OCI-LY3 (cell line): ENCODE results near the gene PCGF1.

ENCODE experiments used
- H2AFZ ChIP-seq: fragments of 200-600, 300-600 bp; shearing (Covaris generic); 2 replicates; pipeline ENCODE4 v1.6.0; 2014; ENCODE audit warnings: antibody characterized with exemption, low read depth, low read length
- H3K27ac ChIP-seq: fragments of 200-600, 300-600 bp; sonication (generic); 2 replicates; pipeline ENCODE4 v1.5.1; 2014; ENCODE audit warnings: mild to moderate bottlenecking, low read length, moderate library complexity, mixed read lengths
- H3K27me3 ChIP-seq: fragments of 200-600, 300-600 bp; sonication (generic); 2 replicates; pipeline ENCODE4 v1.6.1; 2014; ENCODE audit warnings: low read depth, low read length, mixed read lengths
- H3K36me3 ChIP-seq: fragments of 200-600, 300-600 bp; sonication (generic); replicated peaks from 2 replicates; pipeline ENCODE3; 2014; ENCODE audit warnings: low read depth, low read length, mixed read lengths
- H3K4me1 ChIP-seq: fragments of 300-600, 200-600 bp; sonication (generic); 2 replicates; pipeline ENCODE4 v1.6.1; 2014; ENCODE audit warnings: low read length, mixed read lengths
- H3K4me2 ChIP-seq: fragments of 200-600, 300-600 bp; sonication (generic); 2 replicates; pipeline ENCODE4 v1.6.1; 2014; ENCODE audit warnings: low read length, mixed read lengths
- H3K4me3 ChIP-seq: fragments of 300-600, 200-600 bp; sonication (generic); 2 replicates; pipeline ENCODE4 v1.5.1; 2014; ENCODE audit warnings: antibody characterized with exemption, mild to moderate bottlenecking, low read length, moderate library complexity
- H3K79me2 ChIP-seq: fragments of 300-600, 200-600 bp; shearing (Covaris generic); 2 replicates; pipeline ENCODE4 v1.6.1; 2014; ENCODE audit warnings: mild to moderate bottlenecking, low read length, mixed read lengths
- H3K9ac ChIP-seq: fragments of 300-600, 200-600 bp; shearing (Covaris generic); 2 replicates; pipeline ENCODE4 v1.6.0; 2014; ENCODE audit warnings: mild to moderate bottlenecking, low read length, moderate library complexity
- H3K9me3 ChIP-seq: fragments of 200-600, 300-600 bp; shearing (Covaris generic); 2 replicates; pipeline ENCODE4 v1.6.1; 2014; ENCODE audit warnings: low read length, mixed read lengths; ENCODE audit not compliant: insufficient read depth
- H4K20me1 ChIP-seq: fragments of 200-600, 300-600 bp; sonication (generic); 2 replicates; pipeline ENCODE4 v1.6.1; 2016; ENCODE audit warnings: low read length, mixed read lengths; ENCODE audit not compliant: insufficient read depth
- EZH2phosphoT487 ChIP-seq: fragments of 200-600 bp; shearing (Covaris generic); IDR thresholded peaks from 2 replicates; pipeline ENCODE4 v1.6.1; 2018; ENCODE audit warnings: antibody characterized with exemption, mixed run types, low read depth
- TF ChIP-seq, protein P1 (sequence below): fragments of 200-600, 300-600 bp; sonication (generic); IDR thresholded peaks from 2 replicates; pipeline ENCODE4 v1.5.1; 2014; ENCODE audit warnings: antibody characterized with exemption, low read length, low read depth

Gene PCGF1

DNA sequence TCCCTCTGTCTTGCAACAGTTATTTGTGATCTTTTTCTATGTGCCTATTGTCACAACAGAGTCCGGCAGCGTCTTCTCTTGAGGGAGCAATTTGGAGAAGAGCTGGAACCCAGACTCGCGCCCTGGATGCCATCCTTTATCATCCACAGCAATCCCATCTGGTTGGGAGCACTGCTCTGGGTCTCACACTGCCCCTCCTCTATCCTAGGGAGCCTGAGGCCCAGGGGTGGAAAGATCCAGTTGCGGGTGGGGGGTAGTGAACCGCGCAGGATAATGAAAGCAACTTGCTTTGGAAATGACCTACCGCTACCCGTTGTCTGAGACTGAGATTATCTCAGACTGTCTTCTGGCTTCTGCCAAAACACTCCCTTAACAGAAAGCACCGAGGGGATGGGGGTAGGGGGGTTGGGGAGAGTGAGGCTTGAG is 48.5 kb downstream of the PCGF1 start:
- Histone ChIP-seq H3K36me3 (peaks cover 24% of the 10 kb centered on the region), H3K79me2 (peaks cover 25% of the 10 kb centered on the region), H3K27ac (no peak overlapping the region), H2AFZ (no peak overlapping the region), H4K20me1 (no peaks in the 10 kb centered on the region), H3K4me1 (peaks cover 25% of the 10 kb centered on the region), H3K27me3 (no peaks in the 10 kb centered on the region), H3K9ac (peak overlapping the region; percentile 73), H3K9me3 (no peaks in the 10 kb centered on the region), H3K4me2 (peak overlapping the region; percentile 93), H3K4me3 (peak overlapping the region; percentile 84)
- no peak for TF ChIP-seq EZH2phosphoT487
- TF ChIP-seq, protein P1, sequence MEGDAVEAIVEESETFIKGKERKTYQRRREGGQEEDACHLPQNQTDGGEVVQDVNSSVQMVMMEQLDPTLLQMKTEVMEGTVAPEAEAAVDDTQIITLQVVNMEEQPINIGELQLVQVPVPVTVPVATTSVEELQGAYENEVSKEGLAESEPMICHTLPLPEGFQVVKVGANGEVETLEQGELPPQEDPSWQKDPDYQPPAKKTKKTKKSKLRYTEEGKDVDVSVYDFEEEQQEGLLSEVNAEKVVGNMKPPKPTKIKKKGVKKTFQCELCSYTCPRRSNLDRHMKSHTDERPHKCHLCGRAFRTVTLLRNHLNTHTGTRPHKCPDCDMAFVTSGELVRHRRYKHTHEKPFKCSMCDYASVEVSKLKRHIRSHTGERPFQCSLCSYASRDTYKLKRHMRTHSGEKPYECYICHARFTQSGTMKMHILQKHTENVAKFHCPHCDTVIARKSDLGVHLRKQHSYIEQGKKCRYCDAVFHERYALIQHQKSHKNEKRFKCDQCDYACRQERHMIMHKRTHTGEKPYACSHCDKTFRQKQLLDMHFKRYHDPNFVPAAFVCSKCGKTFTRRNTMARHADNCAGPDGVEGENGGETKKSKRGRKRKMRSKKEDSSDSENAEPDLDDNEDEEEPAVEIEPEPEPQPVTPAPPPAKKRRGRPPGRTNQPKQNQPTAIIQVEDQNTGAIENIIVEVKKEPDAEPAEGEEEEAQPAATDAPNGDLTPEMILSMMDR, result no peak

DNA sequence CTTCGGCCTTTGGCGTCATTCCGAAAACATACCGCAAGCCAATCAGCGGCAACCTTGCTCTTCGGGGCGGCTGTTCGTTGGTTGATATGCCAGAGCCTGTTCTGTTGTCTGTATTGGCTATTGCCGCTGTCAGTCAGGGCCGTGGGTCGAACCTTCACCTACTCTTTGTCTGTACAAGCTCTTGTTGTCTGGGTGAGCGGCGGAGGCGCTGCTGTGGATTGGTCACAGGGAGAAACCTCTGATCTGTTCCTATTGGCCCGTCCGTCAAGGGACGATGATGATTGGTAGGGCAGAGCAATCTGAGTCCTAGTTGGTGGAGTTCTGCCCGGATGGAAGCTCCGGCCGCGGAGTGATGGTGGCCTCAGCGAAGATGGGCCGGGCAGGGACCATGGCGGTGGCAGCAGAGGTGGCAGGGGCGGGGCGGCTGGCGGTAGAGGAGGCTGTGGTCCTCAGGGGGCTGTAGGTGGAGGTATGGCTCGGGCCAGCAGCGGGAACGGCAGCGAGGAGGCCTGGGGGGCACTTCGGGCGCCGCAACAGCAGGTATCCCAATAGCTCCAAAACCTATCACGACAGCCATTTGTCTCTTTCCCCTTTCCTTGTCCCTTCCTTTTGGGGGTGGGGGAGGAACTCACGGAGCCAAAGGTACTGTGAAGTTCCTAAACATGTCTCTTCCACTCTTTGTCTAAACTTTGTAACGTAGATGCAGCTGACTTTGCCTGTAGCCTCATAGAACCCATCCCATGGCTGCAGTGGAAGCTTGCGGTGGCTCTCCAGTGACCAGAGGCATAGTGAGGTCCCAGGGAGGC is 49.2 kb downstream of the PCGF1 start, which contains the start of gene WBP1:
Gene WBP1 (plus strand): TSS at position 307 of the 806 bp plus-strand sequence. CDS start 165 bp downstream, at position 472.
- no peaks in the 10 kb centered on the region for H3K9me3 ChIP-seq
- H3K79me2 ChIP-seq, result peaks cover 23% of the 10 kb centered on the region
- peak within 1 kb of the TSS; percentile 74 for H2AFZ ChIP-seq
- H3K27me3 ChIP-seq, result no peaks in the 10 kb centered on the region
- H3K4me1 ChIP-seq, result peaks cover 23% of the 10 kb centered on the region
- H3K36me3 ChIP-seq, result peaks cover 24% of the 10 kb centered on the region
- peak within 1 kb of the TSS; percentile 91 for H3K27ac ChIP-seq
- no peaks in the 10 kb centered on the region for H4K20me1 ChIP-seq
- peak within 1 kb of the TSS; percentile 84 for H3K4me3 ChIP-seq
- TF ChIP-seq, protein P1, result no peak
- TF ChIP-seq EZH2phosphoT487, result no peak
- peak within 1 kb of the TSS; percentile 93 for H3K9ac ChIP-seq
- H3K4me2 ChIP-seq, result peak within 1 kb of the TSS; percentile 93

DNA sequence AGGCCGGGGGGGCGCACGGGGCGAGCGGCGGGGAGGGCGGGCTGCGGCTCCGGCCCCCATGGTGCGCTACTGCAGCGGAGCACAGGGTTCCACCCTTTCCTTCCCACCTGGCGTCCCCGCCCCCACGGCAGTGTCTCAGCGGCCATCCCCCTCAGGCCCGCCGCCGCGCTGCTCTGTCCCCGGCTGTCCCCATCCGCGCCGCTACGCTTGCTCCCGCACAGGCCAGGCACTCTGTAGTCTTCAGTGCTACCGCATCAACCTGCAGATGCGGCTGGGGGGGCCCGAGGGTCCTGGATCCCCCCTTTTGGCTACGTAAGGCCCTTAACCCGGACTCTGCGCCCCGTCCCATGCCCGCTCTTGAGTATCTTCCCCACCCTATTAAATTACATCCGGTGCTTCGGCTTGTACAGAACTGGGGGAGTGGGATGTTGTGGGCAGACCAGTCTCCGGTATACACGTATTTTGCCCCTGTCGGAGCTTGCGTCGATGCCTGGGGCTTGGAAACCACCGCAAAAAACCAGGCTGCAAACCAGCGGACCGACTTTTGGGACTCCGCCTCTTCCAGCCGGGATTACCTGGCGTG is 49.9 kb downstream of the PCGF1 start:
- Histone ChIP-seq H3K27me3 (no peaks in the 10 kb centered on the region), H3K9me3 (no peaks in the 10 kb centered on the region), H3K79me2 (peaks cover 20% of the 10 kb centered on the region), H3K4me3 (peak overlapping the region; percentile 84), H3K9ac (peak overlapping the region; percentile 93), H3K36me3 (peaks cover 18% of the 10 kb centered on the region), H3K4me2 (peak overlapping the region; percentile 93), H4K20me1 (no peaks in the 10 kb centered on the region), H3K27ac (peak overlapping the region; percentile 91), H3K4me1 (peaks cover 23% of the 10 kb centered on the region), H2AFZ (peak overlapping the region; percentile 74)
- TF ChIP-seq, protein P1, result no peak
- no peak for TF ChIP-seq EZH2phosphoT487

DNA sequence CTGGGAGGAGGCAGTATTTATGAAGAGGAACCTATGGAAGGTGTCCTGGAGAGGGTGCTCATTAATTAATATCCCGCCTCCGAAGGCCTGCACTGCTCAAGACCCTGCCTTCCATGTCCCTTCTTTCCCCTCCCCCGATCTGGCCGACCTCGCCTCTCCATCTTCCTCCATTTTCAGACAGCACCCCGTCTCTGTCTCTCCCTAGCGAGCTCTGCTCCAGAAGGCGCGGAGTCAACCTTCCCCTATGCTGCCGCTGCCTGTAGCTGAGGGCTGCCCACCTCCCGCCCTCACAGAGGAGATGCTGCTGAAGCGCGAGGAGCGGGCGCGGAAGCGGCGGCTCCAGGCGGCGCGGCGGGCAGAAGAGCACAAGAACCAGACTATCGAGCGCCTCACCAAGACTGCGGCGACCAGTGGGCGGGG is 50.4 kb downstream of the PCGF1 start:
- Histone ChIP-seq H3K4me3 (peak overlapping the region; percentile 84), H3K9ac (peak overlapping the region; percentile 93), H2AFZ (peak overlapping the region; percentile 42; the same call in 1 of the 2 replicates), H3K27ac (peak overlapping the region; percentile 91), H3K9me3 (no peaks in the 10 kb centered on the region), H4K20me1 (no peaks in the 10 kb centered on the region), H3K4me1 (peaks cover 23% of the 10 kb centered on the region), H3K36me3 (peaks cover 13% of the 10 kb centered on the region), H3K79me2 (peaks cover 20% of the 10 kb centered on the region), H3K4me2 (peak overlapping the region; percentile 93), H3K27me3 (no peaks in the 10 kb centered on the region)
- no peak for TF ChIP-seq EZH2phosphoT487
- TF ChIP-seq, protein P1, result no peak
